HG03175 (cell line): ENCODE results near the gene BRD2.

Experiments
- ATAC-seq: cut with Tn5 transposase; IDR thresholded peaks from one replicate; pipeline ENCODE4 v1.9.1; 2021; ENCODE audit warnings: mild to moderate bottlenecking, moderate library complexity; ENCODE audit not compliant: unreplicated experiment

BRD2 gene

GRCh38 chr6:32971242-32971580, 2.8 kb downstream of the BRD2 start:
- no peak for ATAC-seq

DNA sequence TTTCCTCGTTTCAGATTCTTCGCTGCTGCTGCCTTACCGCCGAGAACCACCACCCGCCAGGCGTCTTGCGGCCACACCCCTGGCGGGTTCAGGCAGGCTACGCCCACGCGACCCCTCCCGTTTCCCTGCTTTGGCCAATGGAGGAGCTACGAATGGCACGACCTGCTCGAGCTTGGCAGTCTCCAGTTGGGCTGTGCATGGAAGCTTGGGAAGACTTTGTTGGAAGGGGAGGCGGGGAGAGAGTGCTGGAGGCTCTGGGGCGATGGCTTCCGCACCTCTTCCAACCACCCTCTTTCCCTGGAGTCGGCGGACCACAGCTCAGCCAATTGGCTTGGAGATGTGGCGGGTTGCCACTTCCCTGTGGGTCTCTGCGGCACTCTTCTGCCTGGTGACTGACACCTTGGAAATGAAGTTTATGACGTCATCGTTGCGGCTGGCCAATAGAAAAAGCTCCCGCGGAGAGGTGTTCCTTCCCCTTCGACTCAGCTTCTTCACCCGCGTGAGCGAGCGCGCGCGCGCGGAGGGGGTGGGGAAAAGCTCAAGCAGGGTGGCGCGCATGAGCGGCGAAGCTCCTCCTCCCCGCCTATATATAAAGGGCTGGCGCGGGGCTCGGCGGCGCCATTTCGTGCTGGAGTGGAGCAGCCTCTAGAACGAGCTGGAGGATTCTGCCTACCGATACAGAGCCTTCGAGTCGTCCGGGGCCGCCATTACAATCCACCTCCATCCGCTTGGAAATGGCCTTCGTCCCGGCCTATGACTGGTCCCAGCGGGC, 3.4 kb downstream of the BRD2 start:
- ATAC-seq, result peak; percentile 40

- no peak for ATAC-seq
Observed at GRCh38 chr6:32972353-32973143, 4.2 kb downstream of the BRD2 start.

- ATAC-seq, result no peak
Observed at GRCh38 chr6:32973144-32974015, 5.0 kb downstream of the BRD2 start.

DNA sequence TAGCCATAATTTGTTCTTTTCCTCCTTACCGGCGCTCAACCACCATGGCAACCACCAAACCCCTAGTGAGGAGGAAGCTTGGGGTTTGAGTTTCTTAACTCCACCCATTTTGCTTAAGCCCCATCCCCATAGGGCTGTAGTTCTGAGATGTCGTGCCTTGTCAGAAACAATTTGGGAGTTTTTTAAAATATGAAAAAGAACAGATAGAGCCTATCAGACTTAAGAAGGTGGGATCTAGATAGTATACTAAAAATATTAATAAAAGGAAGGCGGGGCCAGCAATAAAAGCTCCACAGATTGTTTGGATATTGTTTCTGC, 5.6 kb downstream of the BRD2 start:
- ATAC-seq, result no peak

DNA sequence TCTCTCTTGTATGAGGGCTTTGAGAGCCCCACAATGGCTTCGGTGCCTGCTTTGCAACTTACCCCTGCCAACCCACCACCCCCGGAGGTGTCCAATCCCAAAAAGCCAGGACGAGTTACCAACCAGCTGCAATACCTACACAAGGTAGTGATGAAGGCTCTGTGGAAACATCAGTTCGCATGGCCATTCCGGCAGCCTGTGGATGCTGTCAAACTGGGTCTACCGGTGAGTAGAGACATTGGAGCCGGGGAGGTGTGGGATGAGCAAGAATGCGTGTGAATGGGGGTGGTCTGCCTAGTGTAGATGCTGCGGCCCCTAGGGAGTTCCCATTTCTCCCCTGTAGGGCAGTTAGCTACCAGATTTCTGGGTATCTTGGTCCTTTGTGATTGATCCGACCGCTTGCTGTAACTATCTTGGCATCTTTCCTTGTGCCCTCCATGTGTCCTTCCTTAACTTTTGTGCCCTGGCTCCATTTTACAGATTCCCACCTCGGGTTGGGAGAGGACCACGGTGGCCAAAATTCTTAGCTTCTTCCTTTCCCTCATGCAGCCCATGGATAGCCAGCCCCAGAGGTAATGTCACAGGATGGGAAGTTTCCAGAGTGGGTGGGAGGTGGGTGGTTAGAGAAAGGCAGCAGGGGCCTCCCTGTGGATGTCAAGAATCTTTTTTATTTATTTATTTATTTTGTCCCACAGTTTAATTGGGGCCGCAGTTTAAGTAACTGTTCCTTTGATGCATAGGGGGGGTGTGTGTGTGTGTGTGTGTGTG, 6.3 kb downstream of the BRD2 start:
- no peak for ATAC-seq

GRCh38 chr6:32975886-32976285, 7.5 kb downstream of the BRD2 start:
- ATAC-seq, result no peak

GRCh38 chr6:32976334-32977069, 8.1 kb downstream of the BRD2 start:
- ATAC-seq, result no peak

GRCh38 chr6:32977272-32977952, 9.0 kb downstream of the BRD2 start:
- no peak for ATAC-seq

DNA sequence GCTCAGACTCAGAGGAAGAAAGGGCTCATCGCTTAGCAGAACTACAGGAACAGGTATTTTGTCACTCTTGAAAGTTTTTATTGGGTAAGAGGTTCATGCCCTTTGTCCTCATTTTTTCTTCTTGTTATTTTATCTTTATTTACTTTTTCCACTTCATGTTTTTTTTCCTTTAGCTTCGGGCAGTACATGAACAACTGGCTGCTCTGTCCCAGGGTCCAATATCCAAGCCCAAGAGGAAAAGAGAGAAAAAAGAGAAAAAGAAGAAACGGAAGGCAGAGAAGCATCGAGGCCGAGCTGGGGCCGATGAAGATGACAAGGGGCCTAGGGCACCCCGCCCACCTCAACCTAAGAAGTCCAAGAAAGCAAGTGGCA, 9.5 kb downstream of the BRD2 start:
- no peak for ATAC-seq

DNA sequence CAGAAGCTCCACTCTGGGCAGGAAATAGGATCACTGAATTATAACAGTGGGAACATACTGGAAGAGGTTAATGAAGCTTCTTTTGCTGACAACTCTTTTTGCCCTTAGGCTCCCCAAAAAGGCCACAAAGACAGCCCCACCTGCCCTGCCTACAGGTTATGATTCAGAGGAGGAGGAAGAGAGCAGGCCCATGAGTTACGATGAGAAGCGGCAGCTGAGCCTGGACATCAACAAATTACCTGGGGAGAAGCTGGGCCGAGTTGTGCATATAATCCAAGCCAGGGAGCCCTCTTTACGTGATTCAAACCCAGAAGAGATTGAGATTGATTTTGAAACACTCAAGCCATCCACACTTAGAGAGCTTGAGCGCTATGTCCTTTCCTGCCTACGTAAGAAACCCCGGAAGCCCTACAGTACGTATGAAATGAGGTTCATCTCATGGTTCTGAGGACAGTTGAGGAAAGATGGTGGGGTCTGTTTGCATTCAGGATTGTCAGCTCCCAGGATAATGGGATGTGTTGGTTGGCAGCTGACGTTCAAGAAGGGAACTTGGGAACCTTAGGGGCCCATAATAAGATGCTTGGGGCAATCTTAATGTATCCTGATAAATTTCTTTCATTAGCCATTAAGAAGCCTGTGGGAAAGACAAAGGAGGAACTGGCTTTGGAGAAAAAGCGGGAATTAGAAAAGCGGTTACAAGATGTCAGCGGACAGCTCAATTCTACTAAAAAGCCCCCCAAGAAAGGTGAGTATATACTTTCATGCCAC, 11.5 kb downstream of the BRD2 start:
- no peak for ATAC-seq

GRCh38 chr6:32980488-32981038, 12.2 kb downstream of the BRD2 start:
- no peak for ATAC-seq

DNA sequence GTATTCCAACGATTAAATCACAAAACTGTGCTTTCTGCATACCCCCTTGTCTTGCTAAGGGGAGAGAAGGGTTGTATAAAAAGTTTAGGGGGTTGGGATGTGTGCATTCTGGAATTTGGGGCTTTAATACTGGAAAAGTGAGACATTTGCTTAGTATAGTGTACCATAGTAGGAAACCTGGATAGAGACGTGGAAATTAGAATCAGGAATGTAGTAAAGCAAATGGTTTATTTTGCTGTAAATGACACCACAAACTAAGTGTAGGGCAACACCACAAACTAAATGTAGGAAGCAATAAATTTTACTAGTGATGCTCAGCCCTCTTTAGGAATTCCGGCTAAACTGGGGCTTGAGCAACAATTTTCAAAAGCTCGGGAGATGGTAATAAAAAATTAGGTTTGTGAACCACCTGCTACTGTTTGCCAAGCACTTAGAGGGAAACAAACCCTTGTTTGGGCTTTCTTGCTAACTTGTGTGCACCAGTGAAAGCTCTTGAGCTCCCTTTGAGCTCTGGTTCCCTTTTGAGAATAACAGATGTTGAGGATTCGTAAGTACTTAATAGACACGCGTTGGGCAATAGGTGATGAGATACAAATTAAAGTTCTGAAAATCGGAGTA, 13.8 kb downstream of the BRD2 start:
- no peak for ATAC-seq

DNA sequence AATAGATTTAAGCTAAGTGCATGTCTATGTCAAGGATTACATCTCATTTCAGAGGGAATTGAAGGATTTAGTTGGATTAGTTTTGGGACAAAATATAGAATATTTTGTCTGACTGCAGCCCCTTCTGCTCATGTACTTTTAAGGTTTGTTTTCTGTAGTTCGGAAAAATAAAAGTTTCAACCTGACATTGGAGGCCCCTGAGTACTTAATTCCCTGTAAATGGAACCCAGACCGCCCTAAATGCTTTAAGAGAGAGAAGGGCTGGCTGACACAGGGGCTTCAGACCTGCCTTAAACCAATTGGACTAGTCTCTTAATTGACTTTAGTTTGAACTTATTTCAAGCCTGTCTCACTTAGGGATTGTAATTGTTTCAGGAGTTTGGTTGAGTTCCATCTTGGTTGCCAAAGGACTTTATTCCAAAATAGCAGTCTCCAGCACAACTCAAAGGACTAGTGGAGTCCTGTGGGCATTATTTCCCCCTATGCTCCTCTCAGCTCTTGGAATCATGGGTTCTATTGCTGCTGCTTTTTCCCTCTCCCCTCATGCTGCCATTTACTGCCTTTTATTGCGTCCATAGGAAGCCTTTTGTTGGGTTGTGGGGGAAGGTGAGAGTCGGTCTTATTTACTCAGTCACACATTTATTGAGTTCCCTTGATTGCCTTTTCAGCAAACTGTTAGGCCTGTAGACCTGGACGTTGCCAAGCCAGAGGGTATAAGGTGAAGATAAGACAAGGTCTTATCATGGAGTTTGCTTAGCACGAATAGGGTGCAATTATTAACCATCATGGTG, 14.5 kb downstream of the BRD2 start:
- ATAC-seq, result no peak

DNA sequence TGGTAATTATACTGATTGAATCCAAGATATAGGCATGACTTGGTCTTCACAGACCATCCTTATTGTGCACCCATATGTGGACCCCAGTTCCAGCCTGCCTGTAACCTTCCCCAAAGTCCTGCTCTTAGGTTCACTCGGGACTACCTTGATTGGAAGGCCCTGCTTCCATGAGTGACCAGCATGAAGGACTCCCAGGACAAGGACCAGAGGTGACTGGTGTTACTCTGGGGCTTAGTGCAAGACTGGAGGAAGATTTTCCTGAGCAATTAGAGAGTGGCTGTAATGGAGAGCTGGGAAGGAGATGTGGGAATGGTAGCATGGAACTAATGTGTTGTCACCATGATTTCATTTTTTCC, 15.1 kb downstream of the BRD2 start:
- ATAC-seq, result no peak

DNA sequence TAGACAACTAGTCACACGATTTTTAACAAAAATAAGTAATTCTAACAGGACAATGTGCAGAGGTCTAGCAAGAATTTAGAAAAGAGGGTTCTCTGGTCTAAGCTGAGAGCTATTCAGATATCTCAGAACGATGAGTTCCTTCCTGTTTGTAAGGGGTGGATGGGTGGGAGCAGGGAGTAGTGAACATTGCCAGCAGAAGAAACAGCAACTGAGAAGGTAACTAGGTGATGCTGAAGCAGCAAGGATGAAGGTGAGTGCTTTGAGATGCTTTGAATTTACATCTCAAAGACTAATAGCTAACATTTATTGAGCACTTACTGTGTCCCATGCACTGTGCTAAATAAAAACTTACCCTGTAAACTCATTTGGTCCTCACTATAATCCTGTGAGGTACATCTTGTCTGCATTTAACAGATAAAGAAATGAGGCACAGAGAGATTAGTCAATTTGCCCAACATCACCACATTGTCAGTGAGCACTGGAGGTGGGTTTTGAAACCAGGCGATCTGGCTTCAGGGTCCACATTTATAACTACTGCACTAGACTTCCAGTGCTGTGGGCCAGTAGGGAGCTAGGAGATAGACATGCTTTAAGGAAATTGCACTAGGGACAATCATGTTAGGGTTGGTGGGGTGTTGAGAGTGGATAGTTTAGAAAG, 15.7 kb downstream of the BRD2 start:
- ATAC-seq, result no peak
